CD4-positive, alpha-beta T cell treated with Interleukin-21 for 1 hour (primary cell): ENCODE data around the gene ARHGEF28.

Experiments used
- DNase-seq: peaks from one replicate; pipeline ENCODE4 v3.0.0-alpha.2; 2020

ARHGEF28 gene

GRCh38 chr5:73944581-73944980 is 318.6 kb downstream of the ARHGEF28 start:
- no peak for DNase-seq

GRCh38 chr5:73945505-73945904 is 319.5 kb downstream of the ARHGEF28 start:
- no peak for DNase-seq

GRCh38 chr5:73946278-73946677 is 320.3 kb downstream of the ARHGEF28 start:
- DNase-seq, result no peak

GRCh38 chr5:73946919-73947602 is 321.1 kb downstream of the ARHGEF28 start:
- DNase-seq, result no peak

GRCh38 chr5:73947906-73948640 is 322.1 kb downstream of the ARHGEF28 start:
- DNase-seq, result no peak

- DNase-seq, result no peak
These were observed 322.7 kb downstream of the ARHGEF28 start for GRCh38 chr5:73948720-73949119.

GRCh38 chr5:73950441-73950873 is 324.5 kb downstream of the ARHGEF28 start:
- DNase-seq, result no peak

- DNase-seq, result no peak
These were observed 325.0 kb downstream of the ARHGEF28 start for GRCh38 chr5:73950912-73951430.

- DNase-seq, result no peak
These were observed 326.9 kb downstream of the ARHGEF28 start for GRCh38 chr5:73952872-73953271.

- DNase-seq, result no peak
These were observed 328.4 kb downstream of the ARHGEF28 start for GRCh38 chr5:73954381-73954780.

GRCh38 chr5:73955271-73955846 is 329.4 kb downstream of the ARHGEF28 start:
- DNase-seq, result no peak

- no peak for DNase-seq
These were observed 331.5 kb downstream of the ARHGEF28 start for GRCh38 chr5:73957397-73958001.

GRCh38 chr5:73958037-73958436 is 332.0 kb downstream of the ARHGEF28 start:
- DNase-seq, result no peak

GRCh38 chr5:73960023-73960422 is 334.0 kb downstream of the ARHGEF28 start:
- DNase-seq, result no peak

GRCh38 chr5:73960426-73960825 is 334.4 kb downstream of the ARHGEF28 start:
- no peak for DNase-seq

GRCh38 chr5:73962801-73963425 is 336.9 kb downstream of the ARHGEF28 start:
- DNase-seq, result no peak

- DNase-seq, result no peak
These were observed 338.4 kb downstream of the ARHGEF28 start for GRCh38 chr5:73964352-73964865.

- DNase-seq, result no peak
These were observed 340.5 kb downstream of the ARHGEF28 start for GRCh38 chr5:73966451-73966850.

GRCh38 chr5:73967347-73967746 is 341.4 kb downstream of the ARHGEF28 start:
- DNase-seq, result no peak

GRCh38 chr5:73968246-73968645 is 342.2 kb downstream of the ARHGEF28 start:
- DNase-seq, result no peak

- DNase-seq, result no peak
These were observed 342.7 kb downstream of the ARHGEF28 start for GRCh38 chr5:73968729-73969128.

- DNase-seq, result no peak
These were observed 343.4 kb downstream of the ARHGEF28 start for GRCh38 chr5:73969195-73970036.
